Hypothalamus (tissue), 51 donors: ENCODE data around the gene CROT.
A peak's percentile ranks its signal among the peaks of the same experiment; 100 is the strongest.

Experiments
- DNase-seq, 51 donors: peaks; one replicate each; lab custom pipeline; 2025; lab: John Stamatoyannopoulos, UW

Gene CROT

GRCh38 chr7:87413029-87413428, 67.6 kb downstream of the CROT start:
- no peak for DNase-seq

DNA sequence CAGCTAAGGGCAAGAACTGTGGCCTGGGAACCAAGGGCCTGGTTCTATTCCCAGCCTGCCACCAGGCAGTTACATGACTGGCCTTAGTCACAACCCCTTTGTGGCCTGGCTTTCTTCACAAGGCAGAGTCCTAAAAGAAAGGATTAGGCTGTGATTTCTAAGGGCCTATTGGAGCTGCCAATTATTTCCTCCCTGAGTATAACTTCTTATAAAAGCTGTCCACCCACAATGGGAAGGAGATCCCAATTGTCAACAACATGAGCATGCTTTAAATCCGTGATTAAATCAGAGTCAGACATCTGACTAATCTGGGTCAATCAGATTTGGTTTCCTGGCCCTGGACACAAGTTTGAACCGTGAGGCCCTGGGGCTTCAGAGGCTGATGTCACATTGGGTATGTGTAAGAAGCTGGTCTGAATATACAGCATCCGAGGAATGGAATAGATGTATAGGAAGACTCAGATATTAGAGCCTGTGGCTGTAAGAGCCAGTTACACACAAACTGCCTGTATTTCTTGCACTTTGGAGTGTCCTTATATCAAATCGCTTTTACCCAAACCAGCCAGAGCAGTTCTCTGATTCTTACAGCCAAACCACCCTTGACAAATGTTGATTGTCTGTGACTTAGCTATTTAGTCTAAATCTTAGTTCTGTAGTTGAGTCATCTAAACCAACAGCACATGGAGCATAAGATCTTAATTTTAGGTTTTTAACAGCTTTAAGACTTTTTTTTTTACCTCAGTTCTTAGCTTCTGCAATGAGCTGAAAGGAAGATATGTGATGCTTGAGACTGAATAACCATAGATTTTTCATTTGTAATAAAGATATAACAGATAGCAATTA, 68.7 kb downstream of the CROT start:
- DNase-seq = no peak

- no peak for DNase-seq
These were observed 69.3 kb downstream of the CROT start for GRCh38 chr7:87414794-87415188.

DNA sequence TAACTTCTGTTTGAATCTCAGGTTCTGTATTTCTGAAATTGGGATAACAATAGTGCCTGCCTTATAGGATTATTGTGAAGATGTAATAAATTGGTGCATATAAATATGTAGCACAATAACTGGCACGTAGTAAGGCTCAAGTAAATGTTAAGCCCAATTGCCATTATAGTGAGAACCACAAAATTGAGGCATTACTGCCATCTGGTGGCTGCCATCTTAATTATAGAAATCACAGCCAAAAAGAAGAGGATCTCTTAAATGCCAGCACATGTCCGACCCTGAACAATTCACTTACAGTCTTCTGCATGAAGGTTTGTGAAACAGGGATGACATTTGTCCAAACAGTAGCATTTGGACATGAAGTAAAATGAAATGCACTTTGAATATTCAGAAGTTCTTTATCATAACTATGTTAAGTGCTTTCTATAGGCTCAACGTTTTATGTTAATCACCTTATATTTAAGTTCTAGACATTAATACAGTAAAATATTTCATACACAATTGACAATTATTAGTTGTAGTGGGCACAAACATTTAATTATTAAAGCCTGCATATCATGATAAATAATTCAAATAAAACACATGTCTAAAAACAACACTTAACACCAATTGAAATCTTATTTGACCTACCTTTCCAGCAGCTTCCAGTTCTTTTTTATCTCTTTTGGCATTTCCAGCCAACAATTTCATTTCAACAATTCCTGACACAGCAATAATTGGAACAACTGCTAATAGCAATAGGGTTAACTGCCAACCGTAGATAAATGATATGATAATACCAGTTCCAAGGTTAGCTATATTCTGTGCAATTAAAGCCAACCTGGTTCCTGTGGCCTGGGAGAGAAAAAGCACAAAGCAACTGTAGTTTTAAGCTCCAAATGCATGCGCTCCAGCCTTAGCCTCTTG, 71.5 kb downstream of the CROT start:
- DNase-seq = peak in 27 of 51 donors; percentile 1 to 82 (median 21)

DNA sequence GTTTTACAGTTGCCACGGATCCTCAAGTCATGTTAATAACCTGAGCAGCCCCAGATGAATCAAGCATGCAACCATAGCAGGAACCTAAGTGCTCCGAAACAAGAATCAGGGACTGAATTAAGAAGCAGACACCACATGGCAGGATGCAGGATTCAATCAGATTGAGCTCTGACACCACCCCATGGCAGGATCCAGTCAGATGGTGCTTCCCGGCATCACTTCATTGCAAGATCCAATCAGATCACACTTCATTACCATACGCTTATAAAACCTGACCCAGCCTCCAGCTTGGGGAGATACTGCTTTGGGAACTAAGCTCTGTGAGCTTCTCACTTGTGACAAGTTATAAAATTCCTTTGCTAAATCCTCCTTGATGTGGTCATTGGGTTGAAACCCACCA, 74.7 kb downstream of the CROT start:
- DNase-seq = no peak

DNA sequence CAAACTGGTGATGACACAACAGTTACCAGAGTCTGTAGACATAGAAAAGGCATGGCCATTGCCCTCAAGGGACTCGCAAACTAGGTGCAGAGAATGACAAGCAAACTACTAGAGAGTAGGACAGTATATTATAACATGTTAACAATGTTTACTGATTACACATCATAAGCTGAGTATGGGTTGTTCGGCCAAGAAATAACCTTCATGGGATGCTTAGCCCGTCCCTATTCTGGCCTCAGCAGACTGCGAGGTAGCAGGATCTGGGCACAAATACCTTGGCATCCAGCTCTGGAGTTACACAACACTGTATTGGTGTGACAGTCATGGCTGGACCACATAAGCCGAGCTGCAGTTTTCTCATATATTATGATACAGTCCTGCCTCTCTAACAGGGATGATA, 78.6 kb downstream of the CROT start:
- DNase-seq = no peak

- DNase-seq = no peak
These were observed 80.7 kb downstream of the CROT start for GRCh38 chr7:87426160-87426559.

DNA sequence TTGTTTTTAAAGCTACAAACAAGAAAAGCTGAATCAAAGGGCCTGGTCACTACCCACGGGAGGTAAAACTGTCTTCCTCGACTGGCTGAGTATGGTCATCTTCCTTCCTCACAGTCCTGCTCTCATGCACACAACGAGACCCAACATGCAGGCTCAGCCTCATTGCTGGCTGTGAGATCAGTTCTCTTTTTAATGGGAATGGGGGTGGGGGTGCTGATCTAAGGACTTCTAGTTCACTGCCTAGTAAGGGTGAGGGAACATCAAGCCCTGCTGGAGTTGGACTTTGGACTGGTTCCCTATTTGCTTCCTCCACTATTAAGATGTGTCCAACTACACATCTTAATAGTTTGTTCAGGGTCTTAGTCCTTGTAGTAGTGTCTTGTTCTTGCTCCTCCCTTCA, 81.8 kb downstream of the CROT start:
- peak in 1 of 51 donors; percentile 2 for DNase-seq

DNA sequence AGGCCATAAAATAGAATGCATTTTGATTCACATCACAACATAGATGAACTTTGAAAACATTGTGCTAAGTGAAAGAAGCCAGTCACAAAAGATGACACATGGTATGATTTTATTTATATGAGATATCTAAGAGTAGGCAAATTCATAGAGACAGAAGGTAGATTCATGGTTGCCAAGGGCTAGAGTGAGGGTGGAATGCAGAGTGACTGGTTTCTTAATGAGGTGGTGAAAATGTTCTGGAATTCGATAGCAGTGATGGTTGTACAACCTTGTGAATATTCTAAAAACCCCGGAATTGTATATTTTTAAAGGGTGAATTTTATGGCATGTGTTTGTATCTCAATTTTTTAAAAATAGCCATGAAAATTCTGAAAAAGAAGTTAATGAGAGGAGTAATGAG, 87.1 kb downstream of the CROT start:
- no peak for DNase-seq

- no peak for DNase-seq
These were observed 90.1 kb downstream of the CROT start for GRCh38 chr7:87435546-87435945.

DNA sequence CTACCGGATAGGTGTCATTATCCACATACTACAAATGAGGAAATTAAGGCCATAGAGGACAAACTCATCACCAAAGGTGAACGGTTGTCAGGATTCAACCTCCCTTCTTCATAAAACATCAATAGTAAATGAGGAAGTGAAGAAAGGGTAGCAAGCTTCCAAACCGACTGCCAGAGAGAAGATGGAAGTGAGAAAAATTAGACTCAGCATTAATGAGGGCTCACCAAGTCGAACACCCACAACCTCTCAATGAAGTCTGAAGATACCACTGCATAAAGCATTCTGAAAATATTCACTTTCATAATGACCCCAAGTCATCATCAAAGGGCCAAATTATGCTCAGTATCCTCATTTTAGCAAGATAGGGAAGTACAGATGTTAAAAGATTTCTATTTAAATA, 100.4 kb downstream of the CROT start:
- no peak for DNase-seq

DNA sequence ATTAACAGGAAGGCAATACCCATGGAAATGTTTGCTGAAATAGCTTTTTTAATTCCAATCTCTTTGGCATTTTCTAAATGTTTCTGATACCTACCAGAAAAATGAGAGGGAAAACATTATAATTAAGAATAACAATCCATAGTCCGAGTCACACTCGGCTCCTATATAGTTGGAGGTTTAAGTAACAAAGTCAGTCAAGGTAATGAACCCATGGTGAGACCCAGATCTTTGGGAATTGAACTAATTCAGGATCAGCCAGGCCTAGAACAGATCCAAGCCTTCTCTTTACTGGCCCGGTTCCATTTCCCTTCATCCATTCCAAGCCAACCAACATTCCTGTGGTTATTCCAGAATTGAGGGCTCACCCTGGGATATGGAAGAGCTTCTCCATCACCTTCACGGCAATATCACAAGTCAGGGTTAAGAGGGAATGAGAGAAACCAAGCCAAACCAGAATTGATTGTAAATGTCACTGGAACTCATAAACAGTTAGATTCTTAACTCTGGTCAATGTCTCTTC, 101.7 kb downstream of the CROT start:
- DNase-seq = no peak

DNA sequence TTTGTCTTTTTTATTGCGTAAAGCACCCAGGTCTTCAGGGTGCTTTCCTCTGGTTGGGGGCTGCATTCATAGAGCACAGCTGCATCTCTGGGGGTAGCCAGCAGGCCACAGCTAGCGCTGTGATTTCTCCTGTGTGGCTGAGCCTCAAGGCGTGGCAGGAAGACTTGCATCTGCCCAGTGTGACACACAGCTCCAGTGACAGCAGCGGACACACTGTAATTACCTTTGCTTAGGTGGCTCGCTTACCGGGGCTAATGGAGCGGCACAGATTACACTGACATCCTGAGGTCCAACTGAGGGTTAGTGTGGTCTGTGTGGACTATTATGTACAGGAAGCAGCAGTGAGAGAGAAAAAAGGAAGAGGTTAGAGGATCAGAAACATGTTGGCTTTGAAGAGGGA, 102.9 kb downstream of the CROT start:
- no peak for DNase-seq
